HAP-1 (cell line): ENCODE results near the gene SLC19A1.

Experiments used
- DNase-seq, 2 experiments: peaks; one replicate each; pipeline ENCODE4 v3.0.0-alpha.2; 2016 to 2020; ENCODE audit warnings: low spot score in 2 of 2
- H3K27me3 ChIP-seq: fragments of 250-450 bp; sonication (Bioruptor Pico); 2 replicates; pipeline ENCODE4 v1.5.1; 2020; ENCODE audit warnings: low read depth, mild to moderate bottlenecking, moderate library complexity
- H3K36me3 ChIP-seq: fragments of 250-450 bp; sonication (Bioruptor Pico); replicated peaks from 2 replicates; pipeline ENCODE4 v1.5.1; 2020; ENCODE audit warnings: mild to moderate bottlenecking
- H3K4me1 ChIP-seq: fragments of 250-450 bp; sonication (Bioruptor Pico); 2 replicates; pipeline ENCODE4 v1.5.1; 2020; ENCODE audit warnings: mild to moderate bottlenecking
- H3K4me3 ChIP-seq: fragments of 250-450 bp; sonication (Bioruptor Pico); 2 replicates; pipeline ENCODE4 v1.5.1; 2020; ENCODE audit warnings: mild to moderate bottlenecking, moderate library complexity
- H3K9me3 ChIP-seq: fragments of 250-450 bp; sonication (Bioruptor Pico); 2 replicates; pipeline ENCODE4 v1.5.1; 2020; ENCODE audit warnings: mild to moderate bottlenecking, moderate library complexity
- in situ Hi-C: fragments of 300-500 bp; cut with MboI; formaldehyde crosslinking; loops from 3 replicates; pipeline ENCODE4 v1.14.3; 2020; ENCODE audit warnings: low sequenced_read_pairs, inconsistent platforms, mixed read lengths

SLC19A1 gene

GRCh38 chr21:45460611-45461368, 81.5 kb downstream of the SLC19A1 start:
- no peaks in the 10 kb centered on the region for H3K36me3 ChIP-seq
- in situ Hi-C loops = loop anchor here (10.0 kb wide), 1 partner anchor 316 kb away; no protein-coding TSS in a partner anchor
- DNase-seq = no peak
- H3K27me3 ChIP-seq = no peaks in the 10 kb centered on the region
- H3K9me3 ChIP-seq = 0 out of 2 replicates have a peak, but pooled peaks cover 2% of the 10 kb centered on the region
- no peak overlapping the region for H3K4me3 ChIP-seq
- H3K4me1 ChIP-seq = no peaks in the 10 kb centered on the region

- in situ Hi-C loops = loop anchor here (10.0 kb wide), 1 partner anchor 315 kb away; no protein-coding TSS in a partner anchor
- Histone ChIP-seq H3K9me3 (0 out of 2 replicates have a peak, but pooled peaks cover 2% of the 10 kb centered on the region), H3K4me3 (no peak overlapping the region), H3K4me1 (no peaks in the 10 kb centered on the region), H3K27me3 (no peaks in the 10 kb centered on the region), H3K36me3 (no peaks in the 10 kb centered on the region)
- no peak for DNase-seq
Measured at GRCh38 chr21:45460011-45460565, 82.2 kb downstream of the SLC19A1 start.

GRCh38 chr21:45459171-45460010, 82.8 kb downstream of the SLC19A1 start:
- H3K36me3 ChIP-seq = no peaks in the 10 kb centered on the region
- no peak overlapping the region for H3K4me3 ChIP-seq
- no peaks in the 10 kb centered on the region for H3K4me1 ChIP-seq
- no peak for DNase-seq
- 0 out of 2 replicates have a peak, but pooled peaks cover 2% of the 10 kb centered on the region for H3K9me3 ChIP-seq
- H3K27me3 ChIP-seq = no peaks in the 10 kb centered on the region
- in situ Hi-C loops = loop anchor here (10.0 kb wide), 1 partner anchor 315 kb away; no protein-coding TSS in a partner anchor

- no peaks in the 10 kb centered on the region for H3K4me1 ChIP-seq
- H3K36me3 ChIP-seq = no peaks in the 10 kb centered on the region
- in situ Hi-C loops = no loop called here
- no peak for DNase-seq
- no peaks in the 10 kb centered on the region for H3K27me3 ChIP-seq
- 0 out of 2 replicates have a peak, but pooled peaks cover 2% of the 10 kb centered on the region for H3K9me3 ChIP-seq
- H3K4me3 ChIP-seq = no peak overlapping the region
Measured at GRCh38 chr21:45458281-45459170, 83.7 kb downstream of the SLC19A1 start.

- Histone ChIP-seq H3K27me3 (no peaks in the 10 kb centered on the region), H3K4me3 (no peak overlapping the region), H3K9me3 (0 out of 2 replicates have a peak, but pooled peaks cover 2% of the 10 kb centered on the region), H3K36me3 (no peaks in the 10 kb centered on the region), H3K4me1 (no peaks in the 10 kb centered on the region)
- in situ Hi-C loops = no loop called here
- no peak for DNase-seq
Measured at GRCh38 chr21:45457832-45458172, 84.4 kb downstream of the SLC19A1 start.

- in situ Hi-C loops = no loop called here
- Histone ChIP-seq H3K27me3 (no peaks in the 10 kb centered on the region), H3K4me1 (no peaks in the 10 kb centered on the region), H3K36me3 (no peaks in the 10 kb centered on the region), H3K4me3 (no peak overlapping the region), H3K9me3 (peaks cover 2% of the 10 kb centered on the region; the same call in 1 of the 2 replicates)
- no peak for DNase-seq
Measured at GRCh38 chr21:45457161-45457831, 84.9 kb downstream of the SLC19A1 start.

- Histone ChIP-seq H3K9me3 (no peaks in the 10 kb centered on the region; the same call in 1 of the 2 replicates), H3K27me3 (no peaks in the 10 kb centered on the region), H3K36me3 (no peaks in the 10 kb centered on the region), H3K4me1 (no peaks in the 10 kb centered on the region), H3K4me3 (no peak overlapping the region)
- DNase-seq = no peak
- in situ Hi-C loops = no loop called here
Measured at GRCh38 chr21:45456584-45457160, 85.6 kb downstream of the SLC19A1 start.

- Histone ChIP-seq H3K4me3 (no peak overlapping the region), H3K27me3 (no peaks in the 10 kb centered on the region), H3K4me1 (no peaks in the 10 kb centered on the region), H3K36me3 (no peaks in the 10 kb centered on the region), H3K9me3 (no peaks in the 10 kb centered on the region; the same call in 1 of the 2 replicates)
- in situ Hi-C loops = no loop called here
- no peak for DNase-seq
Measured at GRCh38 chr21:45455674-45456583, 86.3 kb downstream of the SLC19A1 start.

- Histone ChIP-seq H3K36me3 (no peaks in the 10 kb centered on the region), H3K4me1 (no peaks in the 10 kb centered on the region), H3K4me3 (no peak overlapping the region), H3K27me3 (no peaks in the 10 kb centered on the region), H3K9me3 (no peaks in the 10 kb centered on the region; the same call in 1 of the 2 replicates)
- no peak for DNase-seq
- in situ Hi-C loops = no loop called here
Measured at GRCh38 chr21:45454926-45455673, 87.1 kb downstream of the SLC19A1 start.

- in situ Hi-C loops = no loop called here
- no peak overlapping the region for H3K4me3 ChIP-seq
- DNase-seq = no peak
- no peaks in the 10 kb centered on the region for H3K27me3 ChIP-seq
- no peaks in the 10 kb centered on the region for H3K36me3 ChIP-seq
- no peaks in the 10 kb centered on the region for H3K4me1 ChIP-seq
- no peaks in the 10 kb centered on the region; the same call in 1 of the 2 replicates for H3K9me3 ChIP-seq
Measured at GRCh38 chr21:45454060-45454925, 87.9 kb downstream of the SLC19A1 start.
